ENCODE data around the gene HEXD. TPM values are rescaled to one million over a fixed set of nuclear protein-coding genes. Genes with fewer than 3 reads are reported as not detected.

The HEXD gene
- total and polyA plus RNA-seq, 10 of the 15 experiments (the other 5 are each of a cell fraction or from before 2014, with no cell fraction given): 1.6 to 24.2 (median 7.0) TPM

- intact Hi-C loops (cut with micrococcal nuclease; ENCODE audit: unreplicated experiment): no loop called here
- Histone ChIP-seq H3K9ac (ENCODE audit: control insufficient read depth, insufficient read depth, low read length) (no peak overlapping the region), H3K4me1 (ENCODE audit: control insufficient read depth, insufficient read depth, low read length) (no peaks in the 10 kb centered on the region), H3K36me3 (ENCODE audit: control insufficient read depth in 2 of 2, insufficient read depth in 2 of 2, low read length in 1 of 2) (no peaks in the 10 kb centered on the region; a peak in 2 of 4 replicates), H3K27ac (ENCODE audit: control insufficient read depth, insufficient read depth) (no peak overlapping the region), H3K4me2 (ENCODE audit: control insufficient read depth, insufficient read depth) (no peak overlapping the region), H3K4me3 (no peak overlapping the region), H2AFZ (ENCODE audit: control insufficient read depth, low read depth, low read length) (no peak overlapping the region), H3K9me3 (replicated peaks; ENCODE audit: control insufficient read depth, insufficient read depth, low read length) (no peaks in the 10 kb centered on the region), H4K20me1 (ENCODE audit: control insufficient read depth, insufficient read depth) (no peaks in the 10 kb centered on the region), H3K79me2 (ENCODE audit: control insufficient read depth, insufficient read depth, low read length) (no peaks in the 10 kb centered on the region), H3K27me3 (replicated peaks in 1 of 2; ENCODE audit: control insufficient read depth in 2 of 2, insufficient read depth in 2 of 2, low read length in 1 of 2) (no peaks in the 10 kb centered on the region)
- CTCF ChIA-PET: no interaction called here
- ATAC-seq (no peak), FAIRE-seq (no peak), DNase-seq (ENCODE audit: low read depth, low spot score) (no peak)
- POLR2A ChIA-PET: no interaction called here
- in situ Hi-C loops (cut with MboI): no loop called here
- RAD21 ChIA-PET (ENCODE audit: unreplicated experiment): no interaction called here
- no peak for TF ChIP-seq BCL11A (IDR thresholded peaks at IDR 0.05; ENCODE audit: low read depth, low read length)
- SMC1A ChIA-PET (ENCODE audit: uncharacterized antibody, unreplicated experiment): no interaction called here
- BruUV-seq (replicated peaks): no TSS peak
- WGBS (ENCODE audit: insufficient coverage, insufficient replicate concordance, low lambda C conversion rate, missing lambda C conversion rate): 73% methylated on average over 26 of the region's 34 CpGs
Observed at GRCh38 chr17:82388223-82388921, 29.8 kb upstream of the HEXD start.

GRCh38 chr17:82388922-82389283, 29.2 kb upstream of the HEXD start:
- DNase-seq (ENCODE audit: low read depth, low spot score): no peak
- FAIRE-seq: no peak
- Histone ChIP-seq H3K79me2 (ENCODE audit: control insufficient read depth, insufficient read depth, low read length) (no peaks in the 10 kb centered on the region), H3K27ac (ENCODE audit: control insufficient read depth, insufficient read depth) (no peak overlapping the region), H2AFZ (ENCODE audit: control insufficient read depth, low read depth, low read length) (no peak overlapping the region), H3K9me3 (replicated peaks; ENCODE audit: control insufficient read depth, insufficient read depth, low read length) (no peaks in the 10 kb centered on the region), H4K20me1 (ENCODE audit: control insufficient read depth, insufficient read depth) (no peaks in the 10 kb centered on the region), H3K4me2 (ENCODE audit: control insufficient read depth, insufficient read depth) (no peak overlapping the region), H3K9ac (ENCODE audit: control insufficient read depth, insufficient read depth, low read length) (no peak overlapping the region), H3K36me3 (ENCODE audit: control insufficient read depth in 2 of 2, insufficient read depth in 2 of 2, low read length in 1 of 2) (no peaks in the 10 kb centered on the region; a peak in 2 of 4 replicates), H3K4me3 (no peak overlapping the region), H3K27me3 (replicated peaks in 1 of 2; ENCODE audit: control insufficient read depth in 2 of 2, insufficient read depth in 2 of 2, low read length in 1 of 2) (no peaks in the 10 kb centered on the region), H3K4me1 (ENCODE audit: control insufficient read depth, insufficient read depth, low read length) (no peaks in the 10 kb centered on the region)
- RAD21 ChIA-PET (ENCODE audit: unreplicated experiment): no interaction called here
- TF ChIP-seq PAX8 (IDR thresholded peaks at IDR 0.05) (no peak), ZNF592 (IDR thresholded peaks at IDR 0.05) (no peak), NBN (IDR thresholded peaks at IDR 0.05) (no peak), RUNX3 (IDR thresholded peaks at IDR 0.05; ENCODE audit: low read length) (no peak), HDGF (IDR thresholded peaks at IDR 0.05) (no peak), ATF3 (IDR thresholded peaks at IDR 0.05; ENCODE audit: borderline replicate concordance, extremely low read depth, low read depth, low read length) (no peak)
- BruUV-seq (replicated peaks): no TSS peak
- in situ Hi-C loops (cut with MboI): no loop called here
- no peak for ATAC-seq
- CTCF ChIA-PET: no interaction called here
- SMC1A ChIA-PET (ENCODE audit: uncharacterized antibody, unreplicated experiment): no interaction called here
- POLR2A ChIA-PET: no interaction called here
- WGBS (ENCODE audit: insufficient coverage, insufficient replicate concordance, low lambda C conversion rate, missing lambda C conversion rate): 88% methylated on average over 18 of the region's 21 CpGs
- intact Hi-C loops (cut with micrococcal nuclease; ENCODE audit: unreplicated experiment): no loop called here

Measured in GM12878 (cell line).